ENCODE results near the gene PUS3. TPM values are rescaled to one million over a fixed set of nuclear protein-coding genes. Genes with fewer than 3 reads are reported as not detected.
"Not testable (repeated sequence)": the region's sequence is repeated elsewhere in the genome, so short reads cannot be mapped to it uniquely, and the experiment has no call there.

The PUS3 gene
- total RNA-seq, 1 experiment from 2014 or later = 14.0 TPM

DNA sequence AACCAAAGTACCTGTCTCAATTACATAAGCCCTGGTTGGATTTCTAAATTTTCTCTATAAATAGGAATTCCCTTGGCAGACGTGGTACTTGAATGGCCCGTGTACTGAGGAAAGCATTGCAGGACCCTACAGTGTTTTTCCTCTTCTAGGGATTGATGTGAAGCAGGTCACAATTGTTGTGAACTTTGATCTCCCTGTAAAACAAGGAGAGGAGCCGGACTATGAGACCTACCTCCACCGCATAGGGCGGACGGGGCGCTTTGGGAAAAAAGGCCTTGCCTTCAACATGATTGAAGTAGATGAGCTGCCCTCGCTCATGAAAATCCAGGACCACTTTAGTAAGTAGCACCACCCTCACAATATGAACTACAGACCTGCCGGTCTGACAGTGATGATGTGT is 18.0 kb upstream of the PUS3 start:
- no peak for DNase-seq (ENCODE audit: low spot score)

DNA sequence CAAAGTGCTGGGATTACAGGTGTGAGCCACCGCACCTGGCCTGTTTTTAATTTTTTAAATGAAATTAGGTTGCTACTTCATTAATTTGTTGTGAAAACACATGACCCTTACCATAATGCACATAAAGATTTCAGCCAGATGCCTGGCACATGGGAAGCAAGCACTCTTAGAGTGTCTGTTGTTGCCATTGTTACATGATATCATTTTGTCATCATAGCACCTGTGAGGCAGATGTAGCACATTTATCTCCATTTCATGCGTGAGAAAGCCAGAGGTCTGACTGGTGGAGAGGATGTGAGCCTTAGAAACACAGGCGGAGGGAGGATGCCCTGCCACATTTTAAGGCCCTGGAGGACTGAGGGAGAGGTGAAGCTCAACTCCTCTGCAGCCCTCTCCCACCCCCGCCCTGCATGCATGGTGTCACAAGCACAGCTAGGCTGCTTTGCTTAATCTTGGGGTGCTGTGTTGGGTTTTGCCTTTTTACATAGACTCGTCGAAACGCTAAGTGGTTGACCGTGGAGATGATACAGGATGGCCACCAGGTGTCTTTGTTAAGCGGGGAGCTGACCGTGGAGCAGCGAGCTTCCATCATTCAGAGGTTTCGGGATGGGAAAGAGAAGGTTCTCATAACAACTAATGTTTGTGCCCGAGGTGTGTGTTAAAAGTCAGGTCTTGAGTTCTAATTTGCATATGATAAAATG is 15.3 kb upstream of the PUS3 start:
- no peak for DNase-seq (ENCODE audit: low spot score)

DNA sequence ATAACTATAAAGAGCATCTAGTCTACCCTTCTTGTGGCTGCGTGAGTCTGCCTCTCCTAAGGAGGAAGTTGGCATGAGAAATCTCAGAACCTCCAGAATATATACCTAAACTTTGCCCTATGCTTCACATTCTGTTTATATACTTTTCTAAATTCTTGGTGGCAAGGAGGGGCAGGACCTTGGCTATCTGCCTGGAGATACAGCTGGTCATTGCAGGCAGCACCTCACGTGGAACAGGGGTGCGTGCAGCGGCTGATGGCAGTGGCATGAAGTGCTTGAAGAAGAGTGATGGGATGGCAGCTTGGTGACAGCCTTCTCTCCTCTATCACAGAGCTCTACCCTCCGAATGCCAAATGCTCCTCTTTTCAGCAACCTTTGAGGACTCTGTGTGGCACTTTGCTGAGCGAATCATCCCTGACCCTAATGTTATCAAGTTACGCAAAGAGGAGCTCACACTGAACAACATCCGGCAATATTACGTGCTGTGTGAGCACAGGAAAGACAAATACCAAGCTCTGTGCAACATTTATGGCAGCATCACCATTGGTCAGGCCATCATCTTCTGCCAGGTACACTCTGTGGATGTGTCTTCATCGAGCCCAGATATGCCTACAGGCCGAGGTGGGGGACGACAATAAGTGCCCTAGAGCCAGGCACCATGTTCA is 13.8 kb upstream of the PUS3 start:
- DNase-seq (ENCODE audit: low spot score) = no peak

DNA sequence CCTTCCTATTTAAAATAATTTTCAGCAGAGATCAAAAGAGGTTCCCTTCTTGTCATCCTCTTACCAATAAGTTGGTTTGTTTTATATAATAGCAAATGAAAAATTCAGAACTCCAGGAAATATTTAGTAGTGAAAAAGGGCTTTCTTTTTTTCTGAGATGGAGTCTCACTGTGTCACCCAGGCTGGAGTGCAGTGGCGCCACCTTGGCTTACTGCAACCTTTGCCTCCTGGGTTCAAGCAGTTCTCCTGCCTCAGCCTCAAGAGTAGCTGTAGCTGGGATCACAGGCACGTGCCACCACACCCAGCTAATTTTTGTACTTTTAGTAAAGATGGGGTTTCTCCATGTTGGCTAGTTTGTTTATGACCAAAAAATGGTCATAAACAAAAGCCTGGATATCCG is 11.6 kb upstream of the PUS3 start:
- DNase-seq (ENCODE audit: low spot score) = not testable (repeated sequence)

DNA sequence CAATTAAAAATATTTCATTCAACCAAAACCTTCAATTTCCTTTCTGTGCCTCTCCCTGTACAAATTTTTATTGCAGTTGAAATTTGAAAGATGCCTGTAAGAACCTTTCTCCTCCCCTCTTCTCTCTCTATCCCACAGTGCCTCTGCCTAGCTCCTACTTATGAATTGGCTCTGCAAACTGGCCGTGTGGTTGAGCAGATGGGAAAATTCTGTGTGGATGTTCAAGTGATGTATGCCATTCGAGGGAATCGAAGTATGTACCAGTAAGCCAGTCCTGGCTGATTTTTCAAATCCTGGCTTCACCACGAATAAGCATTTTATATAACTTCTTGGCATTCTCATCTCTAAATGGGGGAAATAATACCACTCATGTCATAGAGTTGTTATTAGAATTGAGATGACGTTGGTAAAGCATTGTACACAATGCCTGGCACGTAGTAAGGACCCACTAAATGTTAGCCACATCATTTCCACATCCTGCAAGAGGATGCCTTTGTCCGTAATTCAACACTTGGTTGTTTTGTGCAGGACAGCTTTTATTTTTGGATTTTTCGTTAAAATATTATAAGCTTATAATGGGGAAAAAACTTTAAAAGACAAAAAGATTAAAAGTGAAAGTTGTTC is 7.3 kb upstream of the PUS3 start:
- no peak for DNase-seq (ENCODE audit: low spot score)

DNA sequence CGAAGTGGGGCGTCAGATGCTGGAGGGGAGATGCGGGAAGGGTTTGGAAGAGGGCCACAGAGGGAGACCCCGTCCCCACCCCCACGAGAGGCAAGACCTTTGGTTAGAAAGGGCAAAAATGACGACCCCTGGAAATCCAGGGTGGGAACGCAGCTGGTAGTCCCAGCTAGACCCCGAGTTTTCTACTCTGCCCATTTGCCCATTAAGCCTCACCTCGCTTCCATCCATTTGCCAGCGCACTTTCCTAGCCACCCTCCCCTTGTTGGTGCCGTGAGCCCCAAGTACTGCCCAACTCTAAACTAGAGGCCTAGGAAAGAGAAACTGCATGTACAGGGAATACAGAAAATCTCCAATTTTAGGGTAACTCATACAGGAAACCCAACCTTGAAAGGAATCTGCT is 1.7 kb upstream of the PUS3 start:
- no peak for DNase-seq (ENCODE audit: low spot score)

DNA sequence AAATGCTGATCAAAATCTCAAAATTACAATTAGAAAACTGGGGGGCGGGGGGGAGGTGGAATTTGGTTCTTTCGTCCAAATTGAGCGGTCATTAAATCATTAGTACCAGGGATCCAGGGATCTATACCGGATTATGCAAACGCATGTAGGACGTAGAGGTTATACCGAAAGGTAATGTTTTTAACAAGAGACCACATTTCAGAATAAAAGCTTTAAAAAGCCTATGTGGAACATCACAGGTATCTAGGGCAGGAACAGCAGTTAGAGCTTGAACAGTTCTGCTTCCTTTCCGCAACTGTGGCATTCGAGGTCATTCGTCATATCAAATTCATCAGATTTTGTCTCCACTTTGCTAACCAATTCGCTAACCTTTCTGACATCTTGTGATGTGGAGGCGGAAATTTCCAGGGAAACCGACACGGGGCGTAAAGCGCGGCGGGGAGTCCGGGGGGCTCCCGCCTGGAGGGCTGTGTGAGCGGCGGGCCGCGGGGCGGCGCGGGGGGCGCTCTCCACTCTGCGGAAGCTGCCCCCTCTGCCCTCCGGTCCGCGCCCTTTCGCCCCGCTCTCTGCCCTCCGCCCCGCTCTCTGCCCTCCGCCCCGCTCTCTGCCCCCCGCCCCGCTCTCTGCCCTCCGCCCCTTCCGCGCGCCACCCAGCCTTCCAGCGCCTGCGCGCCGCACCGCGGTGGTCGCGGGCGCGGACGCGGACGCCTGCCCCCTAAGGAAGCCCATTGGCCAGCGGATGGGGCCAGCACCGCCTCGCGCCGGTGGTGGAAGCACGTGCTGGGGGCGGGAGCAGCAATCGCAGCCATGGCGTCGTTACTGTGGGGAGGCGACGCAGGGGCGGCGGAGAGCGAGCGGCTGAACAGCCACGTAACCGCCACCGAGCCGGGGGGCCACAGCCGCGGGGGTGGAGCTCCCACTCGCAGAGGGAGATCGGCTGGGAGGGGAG is 979 bp upstream of the PUS3 start, which contains the start of gene DDX25:
TSS of gene DDX25 (plus strand) at position 798 of the 949 bp plus-strand sequence. CDS start at position 808, 10 bp downstream.
- DNase-seq (ENCODE audit: low spot score) = no peak

DNA sequence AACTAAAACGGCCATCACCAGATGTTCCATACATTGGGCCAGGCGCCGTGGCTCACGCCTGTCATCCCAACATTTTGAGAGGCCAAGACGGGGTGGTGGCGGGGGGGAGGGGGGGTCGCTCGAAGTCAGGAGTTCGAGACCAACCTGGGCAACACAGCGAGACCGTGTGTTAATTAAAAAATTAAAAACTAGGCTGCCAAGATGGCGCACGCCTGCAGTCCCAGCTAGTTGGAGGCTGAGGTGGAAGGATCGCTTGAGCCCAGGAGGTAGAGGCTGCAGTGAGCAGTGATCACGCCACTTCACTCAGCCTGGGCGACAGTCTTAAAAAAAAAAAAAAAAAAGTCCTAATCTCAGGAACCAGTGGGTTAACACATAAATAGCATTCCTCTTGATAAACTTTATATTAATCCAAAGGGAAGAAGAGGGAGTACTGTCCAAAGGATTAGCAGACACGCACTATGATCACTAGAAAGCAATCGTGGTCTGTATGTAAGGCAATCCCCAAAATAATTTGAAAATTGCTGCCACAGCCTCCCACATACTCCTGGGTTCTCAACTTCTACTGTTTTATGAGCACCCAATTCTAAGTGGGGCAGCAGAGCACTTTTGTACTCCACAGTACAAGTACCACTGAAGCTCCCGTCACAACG is 604 bp downstream of the PUS3 start:
- DNase-seq (ENCODE audit: low spot score) = no peak

DNA sequence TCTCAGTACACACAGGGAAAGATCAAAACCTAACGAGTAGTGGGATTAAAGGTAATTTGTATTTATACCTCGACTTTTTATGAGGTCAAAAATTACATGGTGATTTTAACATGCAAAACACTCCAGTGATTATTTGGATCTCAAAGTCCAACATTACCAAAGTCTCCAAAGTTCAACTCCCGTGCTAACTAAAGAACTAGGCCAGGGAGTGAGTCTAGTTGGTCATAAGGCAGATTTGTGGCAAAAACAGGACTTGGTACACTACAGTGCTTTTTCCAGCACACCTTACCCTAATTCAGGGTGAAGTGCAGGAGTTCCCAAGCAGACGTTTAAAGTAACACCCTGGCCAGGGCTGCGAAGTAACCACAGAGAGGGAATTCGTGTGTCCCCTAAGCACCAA is 1.1 kb downstream of the PUS3 start:
- DNase-seq (ENCODE audit: low spot score) = no peak

DNA sequence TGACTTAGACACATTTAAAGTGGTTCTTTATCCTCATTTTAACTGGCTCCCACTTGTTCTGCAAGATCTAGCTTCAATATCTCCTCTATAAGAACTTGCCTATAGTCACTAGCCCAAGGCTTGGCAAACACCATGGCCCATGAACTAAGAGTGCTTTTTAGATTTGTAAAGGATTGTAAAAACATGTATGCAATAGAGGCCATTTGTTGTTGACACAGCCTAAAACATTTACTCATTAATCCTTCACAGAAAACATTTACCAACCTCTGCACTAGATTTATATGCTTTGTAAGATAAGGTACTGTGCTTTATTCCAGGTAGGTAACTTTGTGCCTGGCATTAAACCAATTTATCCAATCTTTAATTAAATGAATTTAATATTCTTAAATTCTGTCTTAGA is 10.0 kb downstream of the PUS3 start:
- DNase-seq (ENCODE audit: low spot score) = no peak

DNA sequence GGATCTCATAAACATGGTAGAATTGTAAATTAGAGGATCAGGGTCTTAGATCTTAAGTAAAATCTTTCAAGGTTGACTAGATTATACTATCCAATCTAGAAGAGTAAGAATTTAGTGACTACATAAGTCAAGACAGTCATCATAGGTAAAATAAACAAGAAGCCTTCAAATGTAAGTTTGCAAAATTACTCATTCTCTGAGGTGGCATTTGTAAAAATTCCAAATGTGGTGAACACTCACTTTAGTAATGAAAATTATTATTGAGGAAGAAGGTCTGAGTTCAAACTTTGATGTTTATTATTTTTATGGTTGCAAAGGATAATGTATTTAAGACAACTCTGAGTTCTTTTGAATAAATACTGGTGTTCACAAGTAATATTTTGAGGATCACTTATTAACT is 10.9 kb downstream of the PUS3 start:
- no peak for DNase-seq (ENCODE audit: low spot score)

DNA sequence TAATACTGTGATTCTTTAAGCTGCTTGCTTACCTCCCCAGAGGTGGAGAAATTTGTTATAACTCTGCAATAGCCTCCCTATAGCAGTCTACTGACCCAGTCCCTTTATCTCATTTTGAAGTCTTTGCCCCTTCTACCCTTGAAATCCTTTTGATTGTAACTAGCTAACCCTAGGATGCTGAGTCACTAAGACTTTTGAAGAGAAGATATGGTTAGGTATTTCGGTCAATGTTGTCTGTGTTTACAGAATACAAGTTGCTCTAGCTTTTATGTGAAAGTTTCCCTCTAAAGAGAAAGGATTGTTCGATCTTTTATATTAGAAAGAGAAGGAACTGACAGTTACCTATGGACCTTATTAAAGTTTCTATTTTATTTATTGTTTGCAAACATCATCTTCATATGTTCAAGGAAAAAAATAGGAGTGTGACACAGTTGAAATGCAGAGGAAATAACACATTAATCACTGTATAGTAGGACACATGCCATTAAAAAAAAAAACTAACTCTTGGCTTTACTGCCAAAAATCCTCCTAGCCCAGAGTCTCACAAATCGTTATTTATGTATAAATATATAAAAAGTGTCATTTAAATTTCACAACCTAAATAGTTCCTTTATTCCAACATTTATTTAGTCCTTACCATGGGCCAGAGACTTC is 12.4 kb downstream of the PUS3 start:
- DNase-seq (ENCODE audit: low spot score) = no peak

DNA sequence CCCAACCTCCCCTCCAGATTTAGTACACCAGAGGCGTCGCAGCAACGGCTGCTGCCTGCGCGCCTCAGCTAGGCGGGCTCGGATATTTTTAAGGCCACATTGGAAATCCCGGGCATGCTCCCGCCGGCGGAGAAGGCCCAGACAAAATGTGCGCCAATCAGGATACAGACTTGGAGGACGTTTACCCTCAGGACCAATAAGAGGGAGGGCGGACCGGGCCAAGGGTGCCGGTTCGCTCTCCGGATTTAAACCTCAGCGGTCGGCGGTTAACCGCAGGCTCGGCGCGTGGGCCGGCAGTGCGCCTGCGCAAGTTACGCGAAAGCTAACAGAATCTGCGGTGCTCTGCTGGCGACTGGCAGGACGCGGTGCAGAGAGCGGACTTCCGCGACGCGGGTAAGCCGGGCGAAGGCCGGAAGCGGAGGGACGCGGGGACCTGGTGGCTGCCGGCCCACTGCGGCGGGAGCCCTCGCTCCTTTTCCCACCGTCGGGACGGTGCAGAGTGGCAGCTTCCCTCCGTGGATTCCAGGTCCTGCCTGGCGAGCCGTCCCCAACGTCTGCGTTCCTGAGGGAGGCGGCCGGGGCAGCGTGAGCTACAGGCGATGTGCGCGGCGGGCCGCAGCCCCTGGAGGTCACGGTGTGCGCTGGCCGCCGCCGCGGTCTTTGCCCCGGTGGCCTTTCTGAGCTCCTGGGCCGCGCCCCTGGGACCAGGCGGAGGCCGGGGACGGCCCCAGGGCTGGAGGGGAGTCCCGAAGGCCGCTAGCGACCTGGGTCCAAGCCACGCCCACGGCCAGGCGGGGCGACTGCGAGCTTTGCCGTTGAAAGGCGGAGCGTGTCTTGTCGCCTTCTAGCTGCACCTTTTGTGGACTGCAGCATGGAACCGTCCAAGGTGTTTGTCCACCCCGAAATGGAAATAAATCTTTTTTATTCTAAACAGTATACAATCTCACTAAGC is 15.4 kb downstream of the PUS3 start, which contains the start of gene HYLS1:
TSS of gene HYLS1 (plus strand) at position 296 of the 952 bp plus-strand sequence. CDS start 11,701 bp downstream, outside the sequence.
- peak; percentile 81 for DNase-seq (ENCODE audit: low spot score)

DNA sequence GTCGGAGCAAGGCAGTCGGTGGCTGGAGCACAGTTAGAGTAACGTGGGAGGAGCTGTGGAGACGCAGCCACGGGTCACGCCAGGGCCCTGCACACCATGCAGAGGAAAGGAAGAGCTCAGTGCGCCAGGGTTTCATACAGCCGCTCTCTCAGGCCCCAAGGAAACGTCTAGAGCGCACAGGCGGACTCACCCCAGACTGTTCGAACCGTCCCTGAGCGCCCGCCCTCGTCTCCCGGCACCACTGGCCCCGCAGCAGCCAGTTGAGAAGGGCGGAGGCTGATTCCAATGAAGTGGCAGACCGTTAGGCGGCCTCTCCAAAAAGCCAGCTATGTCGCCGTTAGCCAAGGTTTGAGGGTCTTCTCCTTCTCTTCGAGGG is 16.0 kb downstream of the PUS3 start:
- no peak for DNase-seq (ENCODE audit: low spot score)

DNA sequence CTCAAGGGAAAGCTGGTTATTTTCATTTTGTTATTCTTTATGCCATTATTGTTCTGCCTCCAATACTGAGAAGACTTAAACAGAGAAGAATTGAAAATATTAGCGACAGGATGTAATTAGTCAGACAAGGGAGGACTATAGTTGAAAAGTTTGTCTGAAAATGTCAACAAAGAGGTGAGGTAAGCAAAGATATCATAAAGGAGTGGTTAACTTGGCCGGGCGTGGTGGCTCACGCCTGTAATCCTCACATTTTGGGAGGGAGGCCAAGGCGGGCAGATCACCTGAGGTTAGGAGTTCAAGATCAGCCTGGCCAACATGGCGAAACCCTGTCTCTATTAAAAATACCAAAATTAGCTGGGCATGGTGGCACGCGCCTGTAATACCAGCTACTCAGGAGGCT is 19.6 kb downstream of the PUS3 start:
- DNase-seq (ENCODE audit: low spot score) = no peak

DNA sequence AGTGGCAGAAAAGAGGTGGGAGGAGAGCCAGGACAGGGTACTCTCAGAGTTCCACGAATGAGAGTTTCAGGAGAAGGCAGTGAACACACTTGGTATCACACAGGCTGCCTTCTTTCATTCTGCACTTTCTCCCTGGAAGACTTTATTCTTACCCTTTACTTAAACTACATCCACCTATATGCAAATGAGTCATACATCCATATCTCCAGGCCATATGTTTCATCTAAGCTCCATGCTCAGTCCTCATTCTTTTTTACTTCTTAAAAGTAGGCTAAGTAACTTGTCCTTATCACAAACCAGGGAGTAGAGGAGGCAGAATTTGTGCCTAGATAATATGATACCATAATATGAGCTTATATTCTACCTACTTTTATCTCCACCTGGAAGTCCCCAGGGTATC is 21.7 kb downstream of the PUS3 start:
- no peak for DNase-seq (ENCODE audit: low spot score)

DNA sequence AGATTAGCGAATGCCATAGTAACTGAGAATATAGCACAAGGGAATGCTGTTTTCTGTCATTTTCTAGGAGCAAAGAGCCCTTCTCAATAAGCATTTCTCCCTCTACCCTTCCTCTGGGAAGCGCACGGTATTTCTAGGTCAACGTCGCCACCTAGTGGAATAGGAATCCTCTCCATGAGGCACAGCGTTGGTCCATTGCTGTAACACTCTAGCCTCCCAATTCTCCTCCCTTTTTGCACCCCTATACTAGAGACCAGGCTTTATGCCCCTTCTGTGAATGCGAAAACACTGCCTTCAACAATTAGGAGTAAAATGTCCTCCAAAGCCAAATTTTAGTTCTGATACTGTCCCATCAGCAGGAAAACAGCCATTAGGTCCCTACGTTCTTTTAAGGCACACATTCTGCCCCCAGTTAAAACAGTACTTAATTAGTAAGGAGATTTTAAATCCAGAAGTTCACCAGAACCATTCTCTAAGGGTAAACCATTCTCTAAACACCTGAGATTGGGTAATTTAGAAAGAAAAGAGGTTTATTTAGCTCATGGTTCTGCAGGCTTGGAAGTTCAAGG is 28.4 kb downstream of the PUS3 start:
- peak; percentile 54 for DNase-seq (ENCODE audit: low spot score)

DNA sequence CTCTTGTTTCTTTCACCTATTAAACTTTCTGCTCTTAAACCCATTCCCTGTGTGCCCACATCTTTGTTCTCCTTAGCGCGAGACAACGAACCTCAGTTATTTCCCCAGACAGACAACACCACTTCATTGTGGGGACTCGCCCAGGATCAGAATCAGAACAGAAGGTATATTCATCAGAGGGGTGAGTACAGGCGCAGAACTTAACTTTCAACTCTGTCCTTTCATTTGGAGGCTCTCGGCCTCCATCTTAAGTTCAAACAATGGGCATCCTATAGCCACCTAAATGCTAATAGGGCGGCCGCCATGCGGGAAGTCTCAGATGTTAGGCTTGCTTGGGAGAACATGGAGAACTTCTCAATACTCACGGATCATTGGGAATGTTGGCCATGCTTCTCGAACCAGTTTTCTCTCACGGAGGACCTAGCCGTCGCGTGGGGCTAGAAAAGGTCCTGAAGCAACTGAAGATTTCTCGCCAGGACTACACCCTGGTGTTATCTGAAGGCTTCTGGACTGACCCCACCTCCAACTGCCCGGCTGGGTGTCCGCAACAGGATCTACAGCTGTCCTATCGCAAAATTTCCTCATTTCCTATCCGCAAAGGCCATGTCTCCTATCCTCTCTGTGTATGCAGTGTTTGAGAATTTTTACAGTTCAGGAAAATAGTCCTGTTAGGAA is 29.0 kb downstream of the PUS3 start:
- DNase-seq (ENCODE audit: low spot score) = no peak

DNA sequence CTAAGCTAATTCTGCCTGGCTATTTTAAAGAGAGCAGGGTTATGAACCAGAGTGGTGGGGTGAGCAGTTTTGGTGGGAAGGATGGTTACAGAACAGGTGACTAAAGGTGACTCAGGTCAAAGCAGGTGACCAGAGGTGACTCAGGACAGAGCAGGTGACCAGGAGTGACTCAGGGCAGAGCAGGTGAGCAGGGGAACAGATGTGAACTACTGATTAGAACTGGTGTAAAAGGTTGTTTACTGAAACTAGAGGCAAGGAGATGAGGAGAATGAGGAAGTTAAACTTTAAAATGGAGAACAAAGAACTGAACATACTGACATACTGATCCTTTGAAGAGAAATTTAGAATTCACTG is 30.9 kb downstream of the PUS3 start:
- DNase-seq (ENCODE audit: low spot score) = no peak
